ENCODE data around the gene WNK1. TPM values are rescaled to one million over a fixed set of nuclear protein-coding genes. Genes with fewer than 3 reads are reported as not detected.

The WNK1 gene
- total and polyA plus RNA-seq, 12 donors, result 14.2 to 315 (median 123) TPM

DNA sequence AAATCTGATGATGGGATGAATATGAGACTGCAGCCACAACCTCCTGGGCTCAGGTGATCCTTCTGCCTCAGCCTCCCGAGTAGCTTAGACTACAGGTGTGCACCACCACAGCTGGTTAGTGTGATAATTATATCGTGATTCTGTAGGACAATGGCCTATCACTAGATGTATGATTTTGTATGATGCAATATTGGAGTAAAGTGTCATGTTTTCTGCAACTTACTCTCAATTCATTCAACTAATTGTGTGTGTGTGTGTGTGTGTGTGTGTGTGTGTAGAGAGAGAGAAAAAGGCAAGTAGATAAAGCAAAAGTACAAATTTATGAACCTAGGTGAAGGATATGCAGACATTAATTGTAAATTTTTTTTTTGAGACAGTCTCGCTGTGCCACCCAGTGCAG, 186.4 kb downstream of the WNK1 start:
- no peak overlapping the region for H3K27ac ChIP-seq
- no peaks in the 10 kb centered on the region for H3K4me1 ChIP-seq (replicated peaks in 1 of 2)
- H3K4me3 ChIP-seq, result no peak overlapping the region
- H3K27me3 ChIP-seq, result no peaks in the 10 kb centered on the region
- DNase-seq, result no peak
- intact Hi-C loops (cut with DNase I), result no loop called here
- peaks cover 0 to 13% of the 10 kb centered on the region in 2 donors for H3K36me3 ChIP-seq (replicated peaks in 1 of 2)
- WGBS, 4 donors, result 84 to 96% (median 91%) methylated on average over 3 of the region's 3 CpGs
- TF ChIP-seq POLR2A (IDR thresholded peaks at IDR 0.05), result no peak
- no peak for TF ChIP-seq CTCF (IDR thresholded peaks at IDR 0.05)
- H3K9me3 ChIP-seq (replicated peaks in 1 of 3), result no peaks in the 10 kb centered on the region

- no peak for TF ChIP-seq POLR2A (IDR thresholded peaks at IDR 0.05)
- TF ChIP-seq CTCF (IDR thresholded peaks at IDR 0.05), result no peak
- Histone ChIP-seq H3K4me1 (replicated peaks in 1 of 2) (peaks cover 0 to 7% of the 10 kb centered on the region in 2 donors), H3K4me3 (no peak overlapping the region), H3K9me3 (replicated peaks in 1 of 3) (no peaks in the 10 kb centered on the region), H3K36me3 (replicated peaks in 1 of 2) (peaks cover 0 to 15% of the 10 kb centered on the region in 2 donors), H3K27me3 (no peaks in the 10 kb centered on the region), H3K27ac (no peak overlapping the region)
- intact Hi-C loops (cut with DNase I), result loop anchor here (10.0 kb wide), 3 partner anchors 108 to 378 kb away; no protein-coding TSS in a partner anchor
- 77 to 89% (median 83%) methylated on average over 6 of the region's 6 CpGs for WGBS, 4 donors
- no peak for DNase-seq
Observed at GRCh38 chr12:943051-943450, 190.7 kb downstream of the WNK1 start.

DNA sequence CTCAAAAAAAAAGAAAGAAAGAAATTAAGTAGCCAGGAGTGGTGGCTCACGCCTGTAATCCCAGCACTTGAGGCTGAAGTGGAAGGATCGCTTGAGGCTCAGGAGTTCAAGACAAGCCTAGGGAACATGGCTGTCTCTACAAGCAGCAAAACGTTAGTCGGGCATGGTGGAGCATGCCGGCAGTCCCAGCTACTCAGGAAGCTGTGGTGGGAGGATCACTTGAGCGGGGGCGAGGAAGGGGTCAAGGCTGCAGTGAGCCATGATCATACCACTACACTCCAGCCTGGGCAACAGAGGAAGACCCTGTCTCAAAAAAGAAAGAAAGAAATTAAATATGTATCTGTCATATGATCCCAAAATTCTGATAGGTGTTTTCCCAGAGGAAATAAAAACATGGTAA, 191.8 kb downstream of the WNK1 start:
- 57 to 61% (median 58%) methylated on average over 7 of the region's 7 CpGs for WGBS, 4 donors
- H3K4me3 ChIP-seq, result no peak overlapping the region
- no peak overlapping the region for H3K27ac ChIP-seq
- H3K9me3 ChIP-seq (replicated peaks in 1 of 3), result no peaks in the 10 kb centered on the region
- no peak for DNase-seq
- peaks cover 0 to 15% of the 10 kb centered on the region in 2 donors for H3K36me3 ChIP-seq (replicated peaks in 1 of 2)
- peaks cover 0 to 16% of the 10 kb centered on the region in 2 donors for H3K4me1 ChIP-seq (replicated peaks in 1 of 2)
- no peak for TF ChIP-seq POLR2A (IDR thresholded peaks at IDR 0.05)
- no peak for TF ChIP-seq CTCF (IDR thresholded peaks at IDR 0.05)
- intact Hi-C loops (cut with DNase I), result loop anchor here (10.0 kb wide), 3 partner anchors 109 to 379 kb away; no protein-coding TSS in a partner anchor
- H3K27me3 ChIP-seq, result no peaks in the 10 kb centered on the region

GRCh38 chr12:946212-946611, 193.8 kb downstream of the WNK1 start:
- H3K4me1 ChIP-seq (replicated peaks in 1 of 2), result peaks cover 0 to 16% of the 10 kb centered on the region in 2 donors
- H3K27me3 ChIP-seq, result no peaks in the 10 kb centered on the region
- intact Hi-C loops (cut with DNase I), result loop anchor here (5.0 to 10.0 kb wide), 4 partner anchors 111 to 381 kb away; no protein-coding TSS in a partner anchor
- H3K4me3 ChIP-seq, result no peak overlapping the region
- no peak for TF ChIP-seq CTCF (IDR thresholded peaks at IDR 0.05)
- TF ChIP-seq POLR2A (IDR thresholded peaks at IDR 0.05), result no peak
- H3K27ac ChIP-seq, result no peak overlapping the region
- H3K36me3 ChIP-seq (replicated peaks in 1 of 2), result peaks cover 0 to 11% of the 10 kb centered on the region in 2 donors
- DNase-seq, result no peak
- no peaks in the 10 kb centered on the region for H3K9me3 ChIP-seq (replicated peaks in 1 of 3)

All from adrenal gland (tissue), 12 donors.